Measurements from ENCODE around the gene PARP3. TPM values are rescaled to one million over a fixed set of nuclear protein-coding genes. Genes with fewer than 3 reads are reported as not detected.
A peak's percentile ranks its signal among the peaks of the same experiment; 100 is the strongest.

Gene PARP3
- total and polyA plus RNA-seq, 2 of the 8 experiments (the other 6 are each of a cell fraction or from before 2014, with no cell fraction given) = 1.3 to 1.6 TPM

DNA sequence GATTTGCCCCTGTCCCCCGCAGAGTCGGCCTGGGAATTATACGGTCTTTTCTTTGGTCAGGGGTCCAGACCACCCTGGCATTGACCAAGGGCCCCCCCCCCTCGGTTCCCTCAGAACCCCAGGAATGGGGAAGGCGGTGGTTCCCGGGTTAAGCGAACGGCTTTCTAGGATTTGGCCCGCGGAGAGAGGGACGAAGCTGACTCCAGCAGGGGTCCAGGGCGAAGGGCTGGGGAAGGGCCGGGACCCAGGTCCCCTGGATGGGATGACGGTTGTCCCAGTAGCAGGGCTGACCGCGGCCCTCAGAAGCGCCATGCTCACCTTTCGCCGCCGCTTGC lies 733 bp upstream of the PARP3 start:
- no peak overlapping the region for H3K23ac ChIP-seq (ENCODE audit: insufficient read length)
- peak overlapping the region in 3 of 4 experiments; percentile 66 to 70 (median 67); a peak in 5 of 7 replicates for H3K9ac ChIP-seq (replicated peaks in 1 of 4; ENCODE audit: extremely low read depth in 1 of 4, low read depth in 3 of 4, low read length in 3 of 4)
- no peak overlapping the region for H2BK20ac ChIP-seq (ENCODE audit: low read length)
- POLR2A ChIA-PET (ENCODE audit: partially characterized antibody) = interaction anchor here (0.6 to 15.7 kb wide), 16 partner anchors 9 to 514 kb away, joined by 3 to 148 read pairs (median 5); partner anchors contain the start of genes ABHD14B, ACY1, GPR62 and PCBP4
- H2BK5ac ChIP-seq (ENCODE audit: low read depth, low read length) = no peak overlapping the region
- peaks cover 3 to 16% of the 10 kb centered on the region in 2 experiments for H4K20me1 ChIP-seq (replicated peaks in 1 of 2; ENCODE audit: control insufficient read depth in 1 of 2, insufficient read depth in 2 of 2, low read length in 2 of 2)
- H2BK120ac ChIP-seq (replicated peaks; ENCODE audit: low read depth, low read length) = no peak overlapping the region
- no peak overlapping the region for H2BK12ac ChIP-seq (ENCODE audit: low read depth, low read length)
- no peak overlapping the region; the same call in 1 of the 2 replicates for H3K18ac ChIP-seq (ENCODE audit: extremely low read depth, low read length)
- no peak overlapping the region for H4K5ac ChIP-seq (ENCODE audit: insufficient read length, low read depth, low read length)
- peaks cover 2 to 13% (median 6%) of the 10 kb centered on the region in 4 experiments for H3K4me1 ChIP-seq (replicated peaks in 1 of 4; ENCODE audit: control insufficient read depth in 3 of 4, insufficient read depth in 4 of 4, low read length in 3 of 4)
- no peaks in the 10 kb centered on the region for H3K9me3 ChIP-seq (ENCODE audit: insufficient read depth in 2 of 2, low read depth in 1 of 2, low read length in 1 of 2)
- peaks cover 9% of the 10 kb centered on the region; the same call in 1 of the 2 replicates for H3K23me2 ChIP-seq (ENCODE audit: low read depth, low read length)
- H2AFZ ChIP-seq (ENCODE audit: low read length) = no peak overlapping the region
- CTCF ChIA-PET (ENCODE audit: partially characterized antibody) = interaction anchor here (0.6 to 5.1 kb wide), 17 partner anchors 9 to 238 kb away, joined by 3 to 44 read pairs (median 7); partner anchors contain the start of genes ABHD14A, ABHD14B, ACY1 and GPR62
- no peak overlapping the region for H3K27ac ChIP-seq (ENCODE audit: low read depth, low read length)
- H3K4ac ChIP-seq (replicated peaks; ENCODE audit: insufficient read length, low read depth, low read length) = no peak overlapping the region
- H3K4me3 ChIP-seq (ENCODE audit: extremely low read depth in 1 of 4, insufficient read depth in 2 of 4, low read depth in 3 of 4, low read length in 4 of 4) = peak overlapping the region; percentile 50 to 88 (median 82)
- 2% methylated on average over 13 of the region's 20 CpGs; no CpG with 5 or more reads in 1 of the 2 experiments for WGBS, 2 experiments (ENCODE audit: extremely low coverage in 1 of 2, insufficient coverage in 1 of 2, insufficient read length in 1 of 2, insufficient replicate concordance in 2 of 2, low coverage in 1 of 2, low lambda C conversion rate in 2 of 2, missing lambda C conversion rate in 1 of 2)
- peaks cover 0 to 10% (median 4%) of the 10 kb centered on the region in 4 experiments; a peak in 4 of 7 replicates for H3K27me3 ChIP-seq (replicated peaks in 1 of 4; ENCODE audit: control insufficient read depth in 3 of 4, extremely low read depth in 1 of 4, insufficient read depth in 3 of 4, low read length in 3 of 4)
- no peak for FAIRE-seq
- H4K91ac ChIP-seq (replicated peaks; ENCODE audit: insufficient read length, low read length) = no peak overlapping the region
- DNase-seq (ENCODE audit: low read depth in 1 of 2, low spot score in 2 of 2) = no peak
- H3K79me1 ChIP-seq (ENCODE audit: low read depth, low read length) = peaks cover 12% of the 10 kb centered on the region
- no peak overlapping the region for H2BK15ac ChIP-seq (ENCODE audit: low read length)
- H4K8ac ChIP-seq (ENCODE audit: extremely low read depth, insufficient read depth, low read length) = peak overlapping the region; percentile 87
- H3K14ac ChIP-seq (ENCODE audit: insufficient read length) = no peak overlapping the region
- peak overlapping the region; percentile 92 to 96 for H3K4me2 ChIP-seq (ENCODE audit: insufficient read depth in 1 of 2, low read depth in 2 of 2, low read length in 2 of 2)
- H3K79me2 ChIP-seq (ENCODE audit: control insufficient read depth in 1 of 2, insufficient read depth in 2 of 2, low read length in 2 of 2) = peaks cover 0 to 30% of the 10 kb centered on the region in 2 experiments; a peak in 3 of 4 replicates
- peaks cover 9 to 17% (median 11%) of the 10 kb centered on the region in 4 experiments; a peak in 7 of 8 replicates for H3K36me3 ChIP-seq (ENCODE audit: control insufficient read depth in 2 of 4, insufficient read depth in 4 of 4, low read length in 3 of 4)
- H2AK5ac ChIP-seq (ENCODE audit: low read depth, low read length) = no peak overlapping the region
- H3K56ac ChIP-seq (replicated peaks; ENCODE audit: insufficient read length, low read depth, low read length) = peak overlapping the region; percentile 33
- TF ChIP-seq SAP30 (IDR thresholded peaks at IDR 0.05; ENCODE audit: insufficient read depth, insufficient replicate concordance, low read length) = peak; percentile 56
- no peak for TF ChIP-seq TCF12 (IDR thresholded peaks at IDR 0.05; ENCODE audit: low read depth, low read length)
- TF ChIP-seq CHD1 (IDR thresholded peaks at IDR 0.05; ENCODE audit: low read depth, low read length) = no peak
- no peak for TF ChIP-seq KDM1A (IDR thresholded peaks at IDR 0.05; ENCODE audit: borderline replicate concordance, low read length)
